HEK293 (cell line): ENCODE results near the gene PCF11.
"Not testable (repeated sequence)": the region's sequence is repeated elsewhere in the genome, so short reads cannot be mapped to it uniquely, and the experiment has no call there.

Experiments used
- CTCF ChIA-PET: fragments of 350-600 bp; formaldehyde crosslinking; extraction: SDS; loops from one replicate; lab custom pipeline; 2021; ENCODE audit warnings: antibody characterized with exemption; lab: Yijun Ruan, JAX
- POLR2A ChIA-PET: fragments of 300-600 bp; formaldehyde crosslinking; extraction: SDS; loops from one replicate; lab custom pipeline; 2020; ENCODE audit warnings: antibody characterized with exemption, inconsistent platforms; lab: Yijun Ruan, JAX
- H3K27ac ChIP-seq: fragments of 200-500 bp; sonication (Bioruptor generic); 2 replicates; pipeline ENCODE4 v1.5.1; 2014; ENCODE audit warnings: low read depth, low read length, control low read depth, inconsistent platforms; ENCODE audit errors: extremely low read depth
- H3K36me3 ChIP-seq, 2 experiments: fragments of 200-500 bp in 1 of 2; sonication (Bioruptor generic) in 1 of 2; 1 replicate in 1 of 2; 2 replicates in 1 of 2; pipeline ENCODE4 v1.5.1; 2014 to 2017; ENCODE audit warnings: inconsistent platforms in 2 of 2, low read length in 2 of 2; ENCODE audit not compliant: control insufficient read depth in 2 of 2, insufficient read depth in 1 of 2
- H3K4me1 ChIP-seq: fragments of 200-500 bp; sonication (Bioruptor generic); 2 replicates; pipeline ENCODE4 v1.5.1; 2014; ENCODE audit warnings: mild to moderate bottlenecking, low read length, inconsistent platforms; ENCODE audit not compliant: control insufficient read depth, insufficient read depth
- H3K4me3 ChIP-seq: 2 replicates; pipeline ENCODE4 v1.5.1; 2011; ENCODE audit warnings: low read depth, mild to moderate bottlenecking, control low read depth, low read length, moderate library complexity
- H3K9me3 ChIP-seq: fragments of 200-500 bp; sonication (Bioruptor generic); 2 replicates; pipeline ENCODE4 v1.5.1; 2014; ENCODE audit warnings: low read depth, low read length, inconsistent platforms; ENCODE audit not compliant: control insufficient read depth, insufficient read depth
- FEZF1 ChIP-seq: fragments of 450-650 bp; formaldehyde crosslinking; IDR thresholded peaks from 2 replicates; pipeline ENCODE4 v1.5.1; 2016; ENCODE audit warnings: missing biosample characterization, missing genetic modification characterization
- INSM2 ChIP-seq: fragments of 450-650 bp; formaldehyde crosslinking; IDR thresholded peaks from 2 replicates; pipeline ENCODE4 v1.5.1; 2016; ENCODE audit warnings: missing biosample characterization, missing genetic modification characterization
- ZNF184 ChIP-seq: fragments of 450-650 bp; IDR thresholded peaks from 2 replicates; pipeline ENCODE4 v1.5.1; 2018; ENCODE audit warnings: missing biosample characterization, mild to moderate bottlenecking, missing genetic modification characterization
- ZNF221 ChIP-seq: fragments of 450-650 bp; formaldehyde crosslinking; IDR thresholded peaks from 2 replicates; pipeline ENCODE4 v1.5.1; 2017; ENCODE audit warnings: missing biosample characterization, missing genetic modification characterization, borderline replicate concordance
- ZNF23 ChIP-seq: fragments of 450-650 bp; formaldehyde crosslinking; IDR thresholded peaks from 2 replicates; pipeline ENCODE4 v1.5.1; 2016; ENCODE audit warnings: missing biosample characterization, missing genetic modification characterization, borderline replicate concordance
- ZNF350 ChIP-seq: fragments of 450-650 bp; formaldehyde crosslinking; IDR thresholded peaks from 2 replicates; pipeline ENCODE4 v1.5.0; 2017; ENCODE audit warnings: missing biosample characterization, mild to moderate bottlenecking, missing genetic modification characterization
- ZNF391 ChIP-seq: fragments of 450-650 bp; formaldehyde crosslinking; IDR thresholded peaks from 2 replicates; pipeline ENCODE4 v1.5.1; 2016; ENCODE audit warnings: low read depth, missing biosample characterization, missing genetic modification characterization, borderline replicate concordance
- ZNF426 ChIP-seq: fragments of 450-650 bp; formaldehyde crosslinking; IDR thresholded peaks from 2 replicates; pipeline ENCODE4 v1.5.1; 2017; ENCODE audit warnings: missing biosample characterization, missing genetic modification characterization, mild to moderate bottlenecking, inconsistent platforms, moderate library complexity
- ZNF48 ChIP-seq: fragments of 450-650 bp; formaldehyde crosslinking; IDR thresholded peaks from 2 replicates; pipeline ENCODE4 v1.5.1; 2016; ENCODE audit warnings: missing biosample characterization, missing genetic modification characterization
- ZNF560 ChIP-seq: fragments of 450-650 bp; formaldehyde crosslinking; IDR thresholded peaks from 2 replicates; pipeline ENCODE4 v1.5.1; 2017; ENCODE audit warnings: missing biosample characterization, missing genetic modification characterization, borderline replicate concordance
- ZNF660 ChIP-seq: fragments of 450-650 bp; IDR thresholded peaks from 2 replicates; pipeline ENCODE4 v1.5.1; 2018; ENCODE audit warnings: missing biosample characterization, mild to moderate bottlenecking, missing genetic modification characterization
- ZNF670 ChIP-seq: fragments of 450-650 bp; formaldehyde crosslinking; IDR thresholded peaks from 2 replicates; pipeline ENCODE4 v1.5.1; 2016; ENCODE audit warnings: missing biosample characterization, missing genetic modification characterization, low read depth
- ZNF692 ChIP-seq: fragments of 450-650 bp; formaldehyde crosslinking; IDR thresholded peaks from 2 replicates; pipeline ENCODE4 v1.5.1; 2016; ENCODE audit warnings: missing biosample characterization, missing genetic modification characterization
- ZNF76 ChIP-seq: fragments of 450-650 bp; formaldehyde crosslinking; IDR thresholded peaks from 2 replicates; pipeline ENCODE4; 2016; ENCODE audit warnings: low read depth, missing biosample characterization, missing genetic modification characterization, borderline replicate concordance
- ZSCAN16 ChIP-seq: fragments of 450-650 bp; formaldehyde crosslinking; IDR thresholded peaks from 2 replicates; pipeline ENCODE4 v1.5.1; 2016; ENCODE audit warnings: missing biosample characterization, missing genetic modification characterization
- ZSCAN4 ChIP-seq: fragments of 450-650 bp; formaldehyde crosslinking; IDR thresholded peaks from 2 replicates; pipeline ENCODE4 v1.5.1; 2017; ENCODE audit warnings: missing biosample characterization, missing genetic modification characterization
- TF ChIP-seq, protein P1 (sequence below): fragments of 450-650 bp; formaldehyde crosslinking; optimal IDR thresholded peaks from 2 replicates; pipeline ENCODE3; 2016; ENCODE audit warnings: missing biosample characterization, mild to moderate bottlenecking, missing genetic modification characterization
- TF ChIP-seq, protein P2 (sequence below): fragments of 450-650 bp; formaldehyde crosslinking; IDR thresholded peaks from 2 replicates; pipeline ENCODE4 v1.5.1; 2016; ENCODE audit warnings: missing biosample characterization, missing genetic modification characterization, borderline replicate concordance
- TF ChIP-seq, protein P3 (sequence below): fragments of 450-650 bp; formaldehyde crosslinking; IDR thresholded peaks from 2 replicates; pipeline ENCODE4 v1.5.1; 2016; ENCODE audit warnings: missing biosample characterization, missing genetic modification characterization, low read depth
- TF ChIP-seq, protein P4 (sequence below): fragments of 450-650 bp; formaldehyde crosslinking; IDR thresholded peaks from 2 replicates; pipeline ENCODE4 v1.5.1; 2016; ENCODE audit warnings: missing biosample characterization, missing genetic modification characterization

PCF11 gene

DNA sequence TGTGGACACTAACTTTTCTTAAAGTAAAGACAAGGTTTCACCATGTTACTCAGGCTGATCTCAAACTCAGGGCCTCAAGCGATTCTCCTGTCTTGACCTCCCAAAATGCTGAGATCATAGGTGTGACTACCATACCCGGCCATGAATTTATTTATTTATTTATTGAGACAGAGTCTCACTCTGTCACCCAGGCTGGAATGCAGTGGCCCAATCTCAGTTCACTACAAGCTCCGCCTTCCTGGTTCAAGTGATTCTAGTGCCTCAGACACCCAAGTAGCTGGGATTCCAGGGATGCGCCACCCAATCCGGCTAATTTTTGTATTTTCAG, 29.7 kb upstream of the PCF11 start (continued):
- TF ChIP-seq ZNF426 (tag by site-specific recombination) (no peak), ZNF48 (no peak), ZNF670 (tag by site-specific recombination) (no peak), FEZF1 (tag by site-specific recombination) (no peak), ZNF23 (no peak), ZNF660 (tag by site-specific recombination) (no peak), ZNF221 (tag by site-specific recombination) (no peak), ZNF76 (tag by site-specific recombination) (no peak), ZNF350 (tag by site-specific recombination) (no peak)
- TF ChIP-seq, protein P1, sequence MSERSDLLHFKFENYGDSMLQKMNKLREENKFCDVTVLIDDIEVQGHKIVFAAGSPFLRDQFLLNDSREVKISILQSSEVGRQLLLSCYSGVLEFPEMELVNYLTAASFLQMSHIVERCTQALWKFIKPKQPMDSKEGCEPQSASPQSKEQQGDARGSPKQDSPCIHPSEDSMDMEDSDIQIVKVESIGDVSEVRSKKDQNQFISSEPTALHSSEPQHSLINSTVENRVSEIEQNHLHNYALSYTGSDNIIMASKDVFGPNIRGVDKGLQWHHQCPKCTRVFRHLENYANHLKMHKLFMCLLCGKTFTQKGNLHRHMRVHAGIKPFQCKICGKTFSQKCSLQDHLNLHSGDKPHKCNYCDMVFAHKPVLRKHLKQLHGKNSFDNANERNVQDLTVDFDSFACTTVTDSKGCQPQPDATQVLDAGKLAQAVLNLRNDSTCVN = no peak
- TF ChIP-seq, protein P2, sequence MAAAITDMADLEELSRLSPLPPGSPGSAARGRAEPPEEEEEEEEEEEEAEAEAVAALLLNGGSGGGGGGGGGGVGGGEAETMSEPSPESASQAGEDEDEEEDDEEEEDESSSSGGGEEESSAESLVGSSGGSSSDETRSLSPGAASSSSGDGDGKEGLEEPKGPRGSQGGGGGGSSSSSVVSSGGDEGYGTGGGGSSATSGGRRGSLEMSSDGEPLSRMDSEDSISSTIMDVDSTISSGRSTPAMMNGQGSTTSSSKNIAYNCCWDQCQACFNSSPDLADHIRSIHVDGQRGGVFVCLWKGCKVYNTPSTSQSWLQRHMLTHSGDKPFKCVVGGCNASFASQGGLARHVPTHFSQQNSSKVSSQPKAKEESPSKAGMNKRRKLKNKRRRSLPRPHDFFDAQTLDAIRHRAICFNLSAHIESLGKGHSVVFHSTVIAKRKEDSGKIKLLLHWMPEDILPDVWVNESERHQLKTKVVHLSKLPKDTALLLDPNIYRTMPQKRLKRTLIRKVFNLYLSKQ (tag by site-specific recombination) = no peak

- Histone ChIP-seq H3K9me3 (no peaks in the 10 kb centered on the region), H3K27ac (no peak overlapping the region), H3K4me1 (no peaks in the 10 kb centered on the region), H3K4me3 (no peak overlapping the region), H3K36me3 (no peaks in the 10 kb centered on the region)
- POLR2A ChIA-PET = interaction anchor here (0.5 to 0.6 kb wide), 2 partner anchors 115 to 176 kb away, joined by 3 read pairs; no protein-coding TSS in a partner anchor
- TF ChIP-seq INSM2 = no peak
- TF ChIP-seq, protein P3, sequence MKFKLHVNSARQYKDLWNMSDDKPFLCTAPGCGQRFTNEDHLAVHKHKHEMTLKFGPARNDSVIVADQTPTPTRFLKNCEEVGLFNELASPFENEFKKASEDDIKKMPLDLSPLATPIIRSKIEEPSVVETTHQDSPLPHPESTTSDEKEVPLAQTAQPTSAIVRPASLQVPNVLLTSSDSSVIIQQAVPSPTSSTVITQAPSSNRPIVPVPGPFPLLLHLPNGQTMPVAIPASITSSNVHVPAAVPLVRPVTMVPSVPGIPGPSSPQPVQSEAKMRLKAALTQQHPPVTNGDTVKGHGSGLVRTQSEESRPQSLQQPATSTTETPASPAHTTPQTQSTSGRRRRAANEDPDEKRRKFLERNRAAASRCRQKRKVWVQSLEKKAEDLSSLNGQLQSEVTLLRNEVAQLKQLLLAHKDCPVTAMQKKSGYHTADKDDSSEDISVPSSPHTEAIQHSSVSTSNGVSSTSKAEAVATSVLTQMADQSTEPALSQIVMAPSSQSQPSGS (tag by site-specific recombination) = no peak
- CTCF ChIA-PET = interaction anchor here (0.7 kb wide), 1 partner anchor 30 kb away, joined by 3 read pairs; no protein-coding TSS in a partner anchor
Measured at GRCh38 chr11:83132191-83132590, 24.7 kb upstream of the PCF11 start.

DNA sequence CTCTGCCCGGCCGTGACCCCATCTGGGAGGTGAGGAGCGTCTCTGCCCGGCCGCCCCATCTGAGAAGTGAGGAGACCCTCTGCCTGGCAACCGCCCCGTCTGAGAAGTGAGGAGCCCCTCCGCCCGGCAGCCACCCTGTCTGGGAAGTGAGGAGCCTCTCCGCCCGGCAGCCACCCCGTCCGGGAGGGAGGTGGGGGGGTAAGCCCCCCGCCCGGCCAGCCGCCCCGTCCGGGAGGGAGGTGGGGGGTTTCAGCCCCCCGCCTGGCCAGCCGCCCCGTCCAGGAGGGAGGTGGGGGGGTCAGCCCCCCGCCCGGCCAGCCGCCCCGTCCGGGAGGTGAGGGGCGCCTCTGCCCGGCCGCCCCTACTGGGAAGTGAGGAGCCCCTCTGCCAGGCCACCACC, 23.7 kb upstream of the PCF11 start:
- H3K36me3 ChIP-seq, H3K4me3 ChIP-seq, H3K4me1 ChIP-seq, POLR2A ChIA-PET, H3K27ac ChIP-seq, CTCF ChIA-PET, H3K9me3 ChIP-seq: not testable (repeated sequence)

DNA sequence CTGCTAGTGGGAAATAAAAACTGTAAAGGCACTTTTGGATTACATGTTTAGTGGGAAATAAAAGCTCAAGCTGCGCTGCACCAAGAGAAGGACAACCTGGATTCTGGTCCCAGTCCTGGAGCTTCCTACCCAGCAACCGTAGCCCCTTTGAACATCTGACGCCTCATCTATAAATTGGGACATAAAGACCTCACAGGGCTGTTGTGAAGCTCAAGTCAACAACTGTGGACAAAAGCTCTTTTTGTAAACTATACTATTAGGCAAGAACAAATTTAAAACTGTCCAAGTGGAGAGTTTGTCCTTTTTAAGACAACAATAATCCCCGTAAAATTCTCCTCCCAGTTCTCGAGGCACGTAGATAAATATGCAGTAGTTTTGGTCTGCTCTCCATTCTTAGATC, 17.6 kb upstream of the PCF11 start:
- Histone ChIP-seq H3K27ac (no peak overlapping the region), H3K4me3 (no peak overlapping the region), H3K36me3 (no peaks in the 10 kb centered on the region), H3K4me1 (no peaks in the 10 kb centered on the region), H3K9me3 (no peaks in the 10 kb centered on the region)
- ChIA-PET CTCF (interaction anchor here (0.7 kb wide), 1 partner anchor 54 kb away, joined by 4 read pairs; no protein-coding TSS in a partner anchor), POLR2A (no interaction called here)
- TF ChIP-seq ZNF692 (no peak), ZNF391 (tag by site-specific recombination) (no peak), ZSCAN4 (tag by site-specific recombination) (no peak), ZSCAN16 (no peak), ZNF184 (no peak), ZNF560 (tag by site-specific recombination) (no peak)
- TF ChIP-seq, protein P4, sequence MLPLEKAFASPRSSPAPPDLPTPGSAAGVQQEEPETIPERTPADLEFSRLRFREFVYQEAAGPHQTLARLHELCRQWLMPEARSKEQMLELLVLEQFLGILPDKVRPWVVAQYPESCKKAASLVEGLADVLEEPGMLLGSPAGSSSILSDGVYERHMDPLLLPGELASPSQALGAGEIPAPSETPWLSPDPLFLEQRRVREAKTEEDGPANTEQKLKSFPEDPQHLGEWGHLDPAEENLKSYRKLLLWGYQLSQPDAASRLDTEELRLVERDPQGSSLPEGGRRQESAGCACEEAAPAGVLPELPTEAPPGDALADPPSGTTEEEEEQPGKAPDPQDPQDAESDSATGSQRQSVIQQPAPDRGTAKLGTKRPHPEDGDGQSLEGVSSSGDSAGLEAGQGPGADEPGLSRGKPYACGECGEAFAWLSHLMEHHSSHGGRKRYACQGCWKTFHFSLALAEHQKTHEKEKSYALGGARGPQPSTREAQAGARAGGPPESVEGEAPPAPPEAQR (tag by site-specific recombination) = no peak
